Kidney tubule cell (primary cell): ENCODE data around the gene FBXO31.

Experiments used
- DNase-seq: peaks from one replicate; pipeline ENCODE4 v3.0.0-alpha.2; 2018; ENCODE audit warnings: low spot score

Gene FBXO31

DNA sequence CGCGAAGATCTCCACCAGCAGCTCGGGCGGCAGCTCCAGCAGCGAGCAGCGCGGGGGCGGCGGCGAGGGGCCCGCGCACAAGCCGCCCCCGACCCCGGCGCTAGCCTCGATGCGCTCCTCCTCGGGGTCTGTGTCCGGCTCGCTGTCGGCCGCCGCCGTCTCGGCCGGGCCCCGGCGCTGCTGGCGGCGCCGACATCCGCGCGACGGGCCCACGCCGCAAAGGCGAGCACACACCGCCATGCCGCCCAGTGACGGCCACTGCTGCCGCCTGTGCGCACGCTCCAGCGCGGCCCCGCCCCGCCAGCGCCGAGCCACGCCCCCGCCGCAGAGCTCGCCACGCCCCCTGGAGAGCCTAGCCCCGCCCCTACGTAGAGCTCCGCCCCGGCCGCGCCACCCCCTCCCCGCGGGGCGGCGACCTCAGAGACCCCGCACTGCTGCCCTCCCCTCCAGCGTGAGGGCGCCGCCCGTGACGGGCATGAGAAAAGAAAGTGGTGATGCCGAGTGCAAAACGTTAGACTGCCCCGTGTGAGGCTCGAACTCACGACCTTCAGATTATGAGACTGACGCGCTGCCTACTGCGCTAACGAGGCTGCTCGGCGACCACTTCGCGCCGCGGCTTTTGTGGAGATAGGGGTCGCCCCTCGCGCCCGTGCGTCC, at the start of gene FBXO31:
Gene FBXO31 (minus strand): TSS at position 272 of the 657 bp plus-strand sequence. CDS start 32 bp downstream, at position 240.
- DNase-seq = peak; percentile 96

DNA sequence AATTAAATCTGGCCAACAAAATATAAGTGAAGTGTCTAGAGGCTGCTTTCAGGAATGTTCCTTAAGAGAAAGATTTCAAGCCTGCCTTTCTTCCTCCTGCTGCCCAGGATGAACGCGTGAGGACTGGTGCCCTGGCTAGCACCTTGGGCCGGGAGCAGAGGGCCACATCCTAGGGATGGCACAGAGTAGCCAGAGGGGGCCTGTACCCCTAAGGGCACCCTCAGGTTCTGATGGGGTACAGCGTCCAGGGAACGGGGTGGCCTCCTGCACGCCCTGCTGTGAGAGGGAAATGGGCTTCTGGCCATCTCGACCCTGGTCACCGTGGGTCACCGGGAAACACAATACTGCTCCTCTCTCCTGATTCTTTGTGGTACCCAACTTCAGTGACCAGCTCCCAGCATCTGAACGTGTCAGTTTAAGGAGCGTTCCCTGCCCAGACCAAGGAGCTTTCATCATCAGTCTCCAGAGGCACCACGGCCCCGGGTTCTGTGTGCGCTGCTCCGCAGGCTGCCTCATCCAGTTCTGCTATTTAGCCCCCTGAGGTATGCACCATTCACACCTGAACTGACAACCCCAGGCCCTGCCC, 48.8 kb upstream of the FBXO31 start:
- no peak for DNase-seq

DNA sequence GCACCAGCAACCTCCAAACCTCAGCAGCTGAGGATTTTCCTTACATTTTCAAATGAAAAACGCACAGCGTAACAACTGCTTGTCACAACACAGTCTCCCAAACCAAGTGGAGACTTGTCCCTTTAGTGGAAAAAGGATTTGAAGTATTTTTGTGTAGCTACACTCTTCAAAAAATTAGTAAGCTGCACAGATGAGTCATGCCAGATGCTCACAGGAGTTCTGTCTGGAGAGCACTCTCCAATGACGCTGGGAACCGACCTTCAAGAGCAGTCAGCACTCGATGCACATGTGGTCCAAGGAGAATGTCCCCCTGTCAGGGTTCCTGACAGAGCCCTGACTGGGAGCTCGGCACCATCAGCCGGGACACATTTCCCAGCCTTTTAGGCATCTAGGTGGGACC, 48.4 kb upstream of the FBXO31 start:
- peak; percentile 30 for DNase-seq

DNA sequence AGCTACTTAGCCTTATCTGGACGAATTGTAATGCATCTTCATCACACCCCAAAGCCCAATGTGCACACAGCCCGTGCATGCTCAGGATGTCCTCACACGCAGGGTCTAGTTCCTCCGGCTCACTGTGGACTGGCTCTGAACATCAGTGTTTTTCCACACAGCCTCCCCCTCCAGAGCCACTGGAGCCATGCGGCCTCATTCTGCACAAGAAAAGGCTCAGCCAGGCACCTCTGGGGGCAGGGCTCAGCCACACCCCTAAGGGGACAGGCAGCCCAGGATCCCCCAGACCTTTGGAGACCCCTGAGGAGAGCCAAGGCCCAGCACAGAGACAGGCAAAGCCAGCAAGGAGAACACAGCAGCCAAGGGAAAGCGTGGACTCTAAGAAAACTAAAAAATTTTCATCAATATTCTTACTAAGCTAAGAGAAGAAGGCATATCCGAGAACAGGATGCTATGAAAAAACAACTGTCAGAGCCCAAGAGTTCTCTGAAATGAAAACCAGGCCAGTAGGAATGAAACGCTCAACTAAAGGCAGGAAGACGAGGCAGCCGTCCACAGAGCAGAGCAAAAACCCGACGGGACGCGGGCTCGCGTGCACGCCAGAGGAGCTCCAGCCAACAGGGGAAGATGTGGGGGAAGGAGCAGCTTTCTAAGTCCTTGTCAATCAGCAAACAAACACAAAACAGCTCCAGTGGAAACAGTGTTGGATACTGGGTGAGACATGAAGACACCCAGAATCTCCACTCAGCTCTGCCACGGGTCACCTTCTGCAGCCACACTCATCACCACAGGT, 43.0 kb upstream of the FBXO31 start:
- no peak for DNase-seq

DNA sequence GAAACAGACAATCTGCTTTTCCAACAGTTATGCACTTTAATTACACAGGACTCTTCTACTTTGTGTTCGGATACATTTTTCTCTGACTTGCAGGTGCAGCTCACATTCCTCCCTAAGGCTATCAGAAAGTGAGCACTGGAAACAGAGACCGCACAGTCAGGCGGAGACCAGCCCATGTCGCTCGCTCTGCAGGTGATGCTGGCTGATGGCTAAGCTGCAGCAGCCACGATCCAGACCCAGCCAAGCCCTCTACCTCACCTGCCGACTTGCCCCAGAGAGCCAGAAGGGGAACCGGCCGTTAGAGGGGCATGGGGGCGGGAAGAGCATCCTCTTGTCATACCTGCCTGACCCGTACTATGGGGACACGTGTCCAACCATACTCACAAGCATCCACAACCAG, 42.4 kb upstream of the FBXO31 start:
- DNase-seq = no peak

DNA sequence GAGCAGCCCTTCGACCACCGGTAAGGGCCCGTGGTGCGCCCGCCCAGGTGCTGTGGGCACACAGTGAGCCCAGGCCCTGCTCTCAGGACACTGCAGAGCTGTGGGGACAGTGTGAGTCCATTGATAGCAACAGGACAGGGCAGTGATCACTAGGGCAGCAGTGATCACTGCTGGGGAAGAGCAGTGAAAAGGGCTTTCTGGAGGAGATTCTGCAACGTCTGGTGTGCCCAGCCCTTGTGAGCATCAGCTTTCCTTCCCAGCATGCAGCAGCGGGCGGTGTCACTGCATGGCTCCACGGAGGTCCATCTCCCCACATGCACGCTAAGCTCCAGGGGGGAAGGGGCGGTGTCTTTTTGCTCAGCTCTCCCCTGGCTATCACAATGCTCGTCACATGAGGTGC, 40.7 kb upstream of the FBXO31 start:
- DNase-seq = no peak

GRCh38 chr16:87423429-87423828, 39.9 kb upstream of the FBXO31 start:
- no peak for DNase-seq

GRCh38 chr16:87422106-87422505, 38.5 kb upstream of the FBXO31 start:
- no peak for DNase-seq

DNA sequence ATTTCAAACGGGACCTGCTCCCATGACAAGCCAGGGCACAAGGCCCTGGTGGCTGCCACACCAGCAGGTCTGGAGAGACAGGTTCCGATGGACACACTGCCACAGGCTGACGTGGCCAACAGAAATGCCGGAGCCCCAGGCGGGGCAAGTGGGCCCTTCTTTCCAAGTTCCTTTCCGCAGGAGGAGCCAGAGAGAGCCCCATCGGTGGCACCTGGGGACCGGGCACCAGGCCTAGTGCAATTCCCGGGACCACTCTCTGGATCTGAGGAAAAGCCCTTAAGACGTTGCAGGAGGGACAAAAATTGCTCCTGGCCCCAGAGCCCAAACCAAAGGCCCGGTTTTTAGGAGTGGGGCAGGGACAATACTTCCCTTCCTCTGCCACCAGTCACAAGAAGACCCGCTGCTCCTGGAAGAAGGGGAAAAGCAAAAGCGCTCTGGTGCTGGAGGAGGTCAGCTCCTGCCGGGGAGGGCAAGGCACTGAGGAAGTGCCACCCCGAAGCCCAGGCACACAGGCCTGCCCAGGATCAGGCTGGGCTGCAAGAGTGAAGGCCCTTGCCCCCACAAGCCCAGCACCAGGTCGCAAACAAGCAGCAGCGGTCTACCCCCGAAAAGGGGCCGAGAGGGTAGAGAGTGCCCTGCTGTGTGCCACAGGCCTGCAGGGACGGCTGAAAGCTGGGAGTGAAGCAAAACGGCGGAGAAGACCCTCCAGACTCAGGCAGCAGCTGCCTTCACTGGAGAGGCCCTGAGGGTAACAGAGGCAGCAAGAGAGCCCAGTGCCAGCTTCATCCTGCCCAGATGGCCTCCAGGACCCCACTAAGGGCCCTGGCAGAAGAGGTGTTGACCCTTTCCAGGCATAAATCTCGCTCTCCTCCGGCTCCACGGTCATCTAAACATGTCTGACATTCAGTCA, 37.7 kb upstream of the FBXO31 start:
- DNase-seq = no peak

DNA sequence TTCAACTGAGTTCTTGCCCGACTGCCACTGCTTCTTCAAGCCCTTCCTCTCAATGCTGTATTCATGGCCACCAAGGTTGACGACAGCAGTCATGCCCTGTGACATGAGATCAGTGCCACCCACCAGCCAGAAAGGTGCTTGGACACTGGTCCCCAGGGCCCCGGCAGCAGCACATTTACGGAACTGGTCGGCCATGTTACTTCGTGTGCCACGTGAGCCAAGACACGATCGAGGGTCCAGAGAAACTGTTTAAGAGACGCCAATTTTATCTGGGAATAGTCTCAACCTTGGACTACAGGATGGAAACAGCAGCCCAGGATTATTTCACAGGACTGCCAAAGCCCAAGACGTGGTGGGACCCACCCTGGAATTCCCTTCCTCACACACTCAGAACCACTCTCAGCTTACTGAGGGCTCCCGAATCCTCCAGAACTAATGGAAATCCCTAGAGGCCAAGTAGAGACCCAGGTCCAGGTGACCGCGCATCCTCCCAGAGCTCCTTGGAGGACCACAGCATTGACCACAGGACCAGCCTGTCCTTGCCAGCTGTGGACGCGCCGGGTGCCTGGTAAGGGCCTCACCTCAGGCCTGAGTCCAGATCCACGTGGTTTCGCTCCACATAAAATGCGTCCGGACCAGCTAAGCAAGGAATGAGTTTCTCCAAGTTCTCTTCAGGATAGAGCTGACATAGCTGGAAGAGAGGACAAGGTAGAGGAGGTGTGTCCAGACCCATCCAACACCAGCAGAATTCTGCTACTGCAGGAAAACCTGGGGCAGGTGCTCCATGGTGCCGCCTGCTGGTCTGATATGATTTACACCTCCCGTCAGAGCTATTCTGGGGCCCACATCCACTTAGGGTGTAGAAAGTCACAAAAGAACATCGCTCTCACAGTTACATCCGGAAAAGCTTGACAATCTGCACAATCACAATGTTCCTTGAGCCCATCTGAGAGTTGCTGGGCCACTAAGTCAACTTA, 36.7 kb upstream of the FBXO31 start:
- no peak for DNase-seq

DNA sequence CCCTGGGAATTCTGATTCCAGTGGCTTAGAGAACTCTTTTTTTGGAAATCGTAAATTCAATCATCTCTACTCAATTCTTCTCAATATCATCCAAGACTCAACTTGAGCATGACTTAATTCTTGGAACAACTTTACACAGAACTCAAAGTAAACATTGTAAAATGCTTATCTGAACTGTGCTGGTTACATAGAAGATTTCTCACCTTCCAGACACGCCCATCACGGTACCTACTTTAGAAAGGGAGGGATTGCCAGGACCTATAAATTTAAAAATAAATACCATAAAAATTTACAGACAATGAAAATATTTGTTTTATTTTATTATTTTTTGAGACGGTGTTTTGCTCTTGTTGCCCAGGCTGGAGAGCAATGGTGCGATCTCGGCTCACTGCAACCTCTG, 35.1 kb upstream of the FBXO31 start:
- DNase-seq = no peak

- no peak for DNase-seq
Measured at GRCh38 chr16:87418216-87418615, 34.6 kb upstream of the FBXO31 start.

- no peak for DNase-seq
Measured at GRCh38 chr16:87417528-87417910, 33.9 kb upstream of the FBXO31 start.

- peak; percentile 35 for DNase-seq
Measured at GRCh38 chr16:87416826-87417527, 33.4 kb upstream of the FBXO31 start.

DNA sequence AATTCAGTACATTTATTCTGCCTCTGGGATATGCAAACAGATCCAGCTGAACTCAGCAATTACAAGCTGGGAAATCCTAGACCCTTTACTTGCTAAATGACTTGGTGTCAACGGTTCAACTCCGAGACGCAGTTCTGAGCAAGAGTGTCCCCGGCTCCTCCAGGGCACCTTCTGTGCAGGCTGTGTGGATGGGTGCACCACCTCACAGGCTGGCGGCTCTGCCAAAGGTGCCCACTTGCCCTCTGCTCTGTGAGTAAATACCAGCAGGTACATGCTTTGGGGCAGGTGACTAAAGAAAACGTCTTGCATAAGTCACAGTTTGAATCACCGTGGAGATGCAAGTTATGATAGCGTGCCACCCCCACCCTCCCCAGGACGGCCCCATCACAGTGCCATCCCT, 31.9 kb upstream of the FBXO31 start:
- no peak for DNase-seq

DNA sequence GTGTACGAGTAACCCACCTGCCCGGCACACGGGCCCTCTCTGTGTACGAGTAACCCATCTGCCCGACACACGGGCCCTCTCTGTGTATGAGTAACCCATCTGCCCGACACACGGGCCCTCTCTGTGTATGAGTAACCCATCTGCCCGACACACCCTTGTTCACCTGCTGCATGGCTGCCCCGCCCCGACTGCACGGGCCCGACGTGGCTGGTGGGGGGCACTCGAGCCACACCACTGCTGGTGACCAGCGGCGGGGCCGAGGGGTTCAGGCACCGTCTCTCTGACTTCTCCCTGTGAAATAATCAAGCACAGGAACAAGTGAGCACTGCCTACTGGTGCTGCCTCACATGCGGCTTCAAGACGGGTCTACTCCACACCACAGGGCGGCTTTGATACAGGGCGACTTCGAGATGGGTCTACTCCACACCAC, 30.7 kb upstream of the FBXO31 start:
- peak; percentile 68 for DNase-seq

- no peak for DNase-seq
Measured at GRCh38 chr16:87412996-87413421, 29.4 kb upstream of the FBXO31 start.

DNA sequence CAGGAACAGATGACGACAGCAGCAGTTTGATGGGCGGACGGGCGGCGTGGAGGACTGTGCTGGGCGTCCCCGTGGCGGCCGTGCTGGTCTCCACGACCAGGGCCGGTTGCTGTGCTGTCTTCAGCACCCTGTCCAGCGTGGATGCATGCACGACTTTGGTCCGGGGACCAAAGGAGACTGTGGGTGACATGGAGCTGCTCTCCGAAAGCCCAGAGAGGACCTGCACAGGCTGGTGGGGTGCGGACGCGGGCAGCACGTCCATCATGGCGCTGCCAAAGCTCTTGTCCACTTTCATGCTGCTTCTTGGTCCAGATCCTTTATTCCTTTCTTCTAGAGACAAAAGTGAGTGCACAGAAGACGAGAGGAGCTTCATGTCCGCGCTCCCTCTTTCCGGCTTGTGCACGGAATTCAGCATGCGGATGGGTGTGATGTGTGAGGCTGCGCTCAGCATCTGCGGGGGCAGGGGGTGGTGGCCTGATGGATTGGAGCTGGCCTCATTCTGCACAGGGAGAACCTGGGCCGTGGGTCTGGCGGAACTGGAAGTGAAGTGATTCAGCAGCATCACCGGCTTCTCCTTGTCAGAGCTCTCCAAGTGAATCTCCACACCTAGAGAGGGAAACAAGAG, 28.9 kb upstream of the FBXO31 start:
- no peak for DNase-seq

GRCh38 chr16:87411375-87412271, 28.0 kb upstream of the FBXO31 start:
- no peak for DNase-seq
